HepG2 (cell line): ENCODE measurements around the gene AGRN. TPM values are rescaled to one million over a fixed set of nuclear protein-coding genes. Genes with fewer than 3 reads are reported as not detected.

Experiments used
- CBX1 ChIP-seq: IDR thresholded peaks from one replicate; pipeline ENCODE4 v1.6.1; 2016; ENCODE audit warnings: antibody characterized with exemption, low read depth
- FOXM1 ChIP-seq: sonication (generic); formaldehyde crosslinking; IDR thresholded peaks from 2 replicates; pipeline ENCODE4 v1.5.0; 2020; ENCODE audit warnings: missing genetic modification reagents
- HES4 ChIP-seq: sonication (generic); formaldehyde crosslinking; IDR thresholded peaks from 2 replicates; pipeline ENCODE4 v1.9.0; 2021; ENCODE audit warnings: mild to moderate bottlenecking, missing genetic modification reagents, borderline replicate concordance
- KDM1A ChIP-seq: IDR thresholded peaks from 2 replicates; pipeline ENCODE4 v1.6.1; 2016; ENCODE audit warnings: missing compliant biosample characterization
- TMF1 ChIP-seq: sonication (generic); formaldehyde crosslinking; IDR thresholded peaks from 2 replicates; pipeline ENCODE4 v1.8.1; 2022; ENCODE audit warnings: low read depth, missing genetic modification reagents
- ZC3H4 ChIP-seq: sonication (generic); formaldehyde crosslinking; IDR thresholded peaks from 2 replicates; pipeline ENCODE4 v1.4.0; 2020; ENCODE audit warnings: missing genetic modification reagents, borderline replicate concordance
- ZNF136 ChIP-seq: sonication (generic); formaldehyde crosslinking; IDR thresholded peaks from 2 replicates; pipeline ENCODE4 v1.8.1; 2022; ENCODE audit warnings: low read depth, mild to moderate bottlenecking, moderate library complexity, missing genetic modification reagents
- ZNF350 ChIP-seq: sonication (generic); formaldehyde crosslinking; IDR thresholded peaks from 2 replicates; pipeline ENCODE4 v1.4.0; 2020; ENCODE audit warnings: mild to moderate bottlenecking, low read depth, missing genetic modification reagents, borderline replicate concordance
- ZNF569 ChIP-seq: sonication (generic); formaldehyde crosslinking; IDR thresholded peaks from 2 replicates; pipeline ENCODE4 v1.5.0; 2020; ENCODE audit warnings: mild to moderate bottlenecking, missing genetic modification reagents, moderate library complexity, borderline replicate concordance
- ZSCAN21 ChIP-seq: sonication (generic); formaldehyde crosslinking; IDR thresholded peaks from 2 replicates; pipeline ENCODE4 v1.8.0; 2022; ENCODE audit warnings: mild to moderate bottlenecking, missing genetic modification reagents, moderate library complexity, borderline replicate concordance
- polyA plus RNA-seq, 8 experiments: library from polyadenylated mRNA; depleted of rRNA in 3 of 8; stranded (reverse) in 7 of 8; unstranded in 1 of 8; fragments of >200 nt; fragmentation: Illumina TruSeq in 4 of 8; extraction: Trizol in 4 of 8; gene quantifications; 2 replicates each; pipeline versions ENCODE4 v1.2.1 to v1.2.3, GENCODE V29; 2011 to 2016; ENCODE audit warnings: low read depth in 4 of 8, missing spikeins in 1 of 8, mixed read lengths in 1 of 8; ENCODE audit not compliant: insufficient read depth in 1 of 8
- total RNA-seq, 5 experiments: library from RNA; depleted of rRNA; stranded (reverse); fragments of >200 nt; fragmentation: Illumina TruSeq; extraction: Trizol; gene quantifications; 2 replicates each; pipeline ENCODE4 v1.2.3, GENCODE V29; 2016; ENCODE audit warnings: low read depth in 1 of 5
- TF ChIP-seq, protein P1 (sequence below): sonication (generic); formaldehyde crosslinking; IDR thresholded peaks from 2 replicates; pipeline ENCODE4 v1.5.0; 2020; ENCODE audit warnings: missing genetic modification reagents, mild to moderate bottlenecking, borderline replicate concordance
- TF ChIP-seq, protein P2 (sequence below): sonication (generic); formaldehyde crosslinking; IDR thresholded peaks from 2 replicates; pipeline ENCODE4 v1.5.0; 2020; ENCODE audit warnings: missing genetic modification reagents
- TF ChIP-seq, protein P3 (sequence below): IDR thresholded peaks from 2 replicates; pipeline ENCODE4 v1.6.1; 2016
- TF ChIP-seq, protein P4 (sequence below): sonication (generic); formaldehyde crosslinking; IDR thresholded peaks from 2 replicates; pipeline ENCODE4 v1.4.0; 2020; ENCODE audit warnings: mild to moderate bottlenecking, missing genetic modification reagents
- TF ChIP-seq, protein P5 (sequence below), 2 experiments: sonication (generic) in 1 of 2; formaldehyde crosslinking in 1 of 2; IDR thresholded peaks; 2 replicates each; pipeline versions ENCODE4 v1.6.1 to v1.9.0; 2014 to 2022; ENCODE audit warnings: antibody characterized with exemption in 1 of 2, borderline replicate concordance in 1 of 2, inconsistent platforms in 1 of 2, low read depth in 1 of 2, missing genetic modification reagents in 1 of 2
- TF ChIP-seq, protein P6 (sequence below): sonication (generic); formaldehyde crosslinking; IDR thresholded peaks from 2 replicates; pipeline ENCODE4 v1.4.0; 2020; ENCODE audit warnings: missing genetic modification reagents, borderline replicate concordance

Gene AGRN
- total and polyA plus RNA-seq, 2 of the 13 experiments (the other 11 are each of a cell fraction or from before 2014, with no cell fraction given): 29.8 to 65.2 TPM

DNA sequence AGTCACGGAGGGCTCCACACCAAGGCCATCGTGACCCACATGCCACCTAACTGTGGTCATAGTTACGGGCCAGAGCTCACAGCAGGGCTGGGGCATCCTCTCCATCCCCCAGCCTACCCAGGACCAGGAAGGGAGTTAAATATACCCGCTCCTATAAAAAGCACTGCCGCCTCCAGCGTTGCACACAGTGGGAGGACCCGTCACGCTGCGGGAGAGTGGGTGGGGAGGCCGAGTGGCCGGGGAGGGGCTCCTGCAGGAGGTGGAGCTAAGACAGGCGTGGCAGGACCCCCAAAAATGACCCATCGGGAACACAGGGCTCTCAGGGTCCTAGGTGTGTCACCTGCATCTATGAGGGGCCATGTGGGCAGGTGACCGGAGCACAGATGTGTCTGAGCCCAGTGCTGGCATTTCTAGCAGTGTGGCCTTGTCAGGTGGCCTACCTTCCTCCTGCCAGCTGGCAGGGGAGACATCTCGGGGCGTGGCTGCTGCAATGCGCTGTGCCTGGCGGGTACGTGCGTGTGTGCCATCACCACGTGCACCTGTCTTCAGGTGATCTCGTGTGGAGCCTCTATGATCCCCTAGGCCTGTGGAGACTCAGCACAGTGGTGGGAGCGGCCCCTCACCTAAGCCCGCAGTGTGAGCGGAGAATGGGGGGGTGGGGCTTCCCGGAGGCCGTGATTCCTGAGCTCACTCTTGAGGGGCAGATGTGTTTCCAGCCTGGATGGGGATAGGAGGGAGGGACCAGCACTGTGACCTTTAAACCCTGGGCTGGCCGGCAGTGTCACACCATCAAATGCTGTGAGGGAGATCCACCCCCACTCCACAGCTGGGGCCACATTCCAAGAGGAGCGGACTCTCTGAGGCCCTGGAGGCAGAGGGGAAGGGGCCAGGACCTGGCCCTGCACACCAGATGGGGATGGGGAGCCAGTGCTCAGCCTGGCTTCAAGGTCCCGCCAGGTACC lies 17.7 kb downstream of the AGRN start (continued):
- TF ChIP-seq ZSCAN21 (CRISPR knock-in tag) (no peak; the same call in 1 of the 2 replicates), CBX1 (no peak), ZNF136 (CRISPR knock-in tag) (no peak), ZNF569 (CRISPR knock-in tag) (no peak), ZNF350 (CRISPR knock-in tag) (no peak), FOXM1 (CRISPR knock-in tag) (no peak), ZC3H4 (CRISPR knock-in tag) (no peak), TMF1 (CRISPR knock-in tag) (no peak), KDM1A (CRISPR knock-in tag) (no peak), HES4 (no peak)
- TF ChIP-seq, protein P1, sequence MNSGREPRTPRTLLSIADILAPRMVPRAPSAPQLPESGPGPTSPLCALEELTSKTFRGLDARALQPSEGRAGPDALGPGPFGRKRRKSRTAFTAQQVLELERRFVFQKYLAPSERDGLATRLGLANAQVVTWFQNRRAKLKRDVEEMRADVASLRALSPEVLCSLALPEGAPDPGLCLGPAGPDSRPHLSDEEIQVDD: no peak
- TF ChIP-seq, protein P2, sequence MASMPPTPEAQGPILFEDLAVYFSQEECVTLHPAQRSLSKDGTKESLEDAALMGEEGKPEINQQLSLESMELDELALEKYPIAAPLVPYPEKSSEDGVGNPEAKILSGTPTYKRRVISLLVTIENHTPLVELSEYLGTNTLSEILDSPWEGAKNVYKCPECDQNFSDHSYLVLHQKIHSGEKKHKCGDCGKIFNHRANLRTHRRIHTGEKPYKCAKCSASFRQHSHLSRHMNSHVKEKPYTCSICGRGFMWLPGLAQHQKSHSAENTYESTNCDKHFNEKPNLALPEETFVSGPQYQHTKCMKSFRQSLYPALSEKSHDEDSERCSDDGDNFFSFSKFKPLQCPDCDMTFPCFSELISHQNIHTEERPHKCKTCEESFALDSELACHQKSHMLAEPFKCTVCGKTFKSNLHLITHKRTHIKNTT (CRISPR knock-in tag): no peak
- TF ChIP-seq, protein P3, sequence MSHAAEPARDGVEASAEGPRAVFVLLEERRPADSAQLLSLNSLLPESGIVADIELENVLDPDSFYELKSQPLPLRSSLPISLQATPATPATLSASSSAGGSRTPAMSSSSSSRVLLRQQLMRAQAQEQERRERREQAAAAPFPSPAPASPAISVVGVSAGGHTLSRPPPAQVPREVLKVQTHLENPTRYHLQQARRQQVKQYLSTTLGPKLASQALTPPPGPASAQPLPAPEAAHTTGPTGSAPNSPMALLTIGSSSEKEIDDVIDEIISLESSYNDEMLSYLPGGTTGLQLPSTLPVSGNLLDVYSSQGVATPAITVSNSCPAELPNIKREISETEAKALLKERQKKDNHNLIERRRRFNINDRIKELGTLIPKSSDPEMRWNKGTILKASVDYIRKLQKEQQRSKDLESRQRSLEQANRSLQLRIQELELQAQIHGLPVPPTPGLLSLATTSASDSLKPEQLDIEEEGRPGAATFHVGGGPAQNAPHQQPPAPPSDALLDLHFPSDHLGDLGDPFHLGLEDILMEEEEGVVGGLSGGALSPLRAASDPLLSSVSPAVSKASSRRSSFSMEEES: no peak
- TF ChIP-seq, protein P4, sequence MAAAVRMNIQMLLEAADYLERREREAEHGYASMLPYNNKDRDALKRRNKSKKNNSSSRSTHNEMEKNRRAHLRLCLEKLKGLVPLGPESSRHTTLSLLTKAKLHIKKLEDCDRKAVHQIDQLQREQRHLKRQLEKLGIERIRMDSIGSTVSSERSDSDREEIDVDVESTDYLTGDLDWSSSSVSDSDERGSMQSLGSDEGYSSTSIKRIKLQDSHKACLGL: no peak
- TF ChIP-seq, protein P5, sequence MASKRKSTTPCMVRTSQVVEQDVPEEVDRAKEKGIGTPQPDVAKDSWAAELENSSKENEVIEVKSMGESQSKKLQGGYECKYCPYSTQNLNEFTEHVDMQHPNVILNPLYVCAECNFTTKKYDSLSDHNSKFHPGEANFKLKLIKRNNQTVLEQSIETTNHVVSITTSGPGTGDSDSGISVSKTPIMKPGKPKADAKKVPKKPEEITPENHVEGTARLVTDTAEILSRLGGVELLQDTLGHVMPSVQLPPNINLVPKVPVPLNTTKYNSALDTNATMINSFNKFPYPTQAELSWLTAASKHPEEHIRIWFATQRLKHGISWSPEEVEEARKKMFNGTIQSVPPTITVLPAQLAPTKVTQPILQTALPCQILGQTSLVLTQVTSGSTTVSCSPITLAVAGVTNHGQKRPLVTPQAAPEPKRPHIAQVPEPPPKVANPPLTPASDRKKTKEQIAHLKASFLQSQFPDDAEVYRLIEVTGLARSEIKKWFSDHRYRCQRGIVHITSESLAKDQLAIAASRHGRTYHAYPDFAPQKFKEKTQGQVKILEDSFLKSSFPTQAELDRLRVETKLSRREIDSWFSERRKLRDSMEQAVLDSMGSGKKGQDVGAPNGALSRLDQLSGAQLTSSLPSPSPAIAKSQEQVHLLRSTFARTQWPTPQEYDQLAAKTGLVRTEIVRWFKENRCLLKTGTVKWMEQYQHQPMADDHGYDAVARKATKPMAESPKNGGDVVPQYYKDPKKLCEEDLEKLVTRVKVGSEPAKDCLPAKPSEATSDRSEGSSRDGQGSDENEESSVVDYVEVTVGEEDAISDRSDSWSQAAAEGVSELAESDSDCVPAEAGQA (IDR thresholded peaks at IDR 0.05; ENCODE audit: low read depth): no peak
- TF ChIP-seq, protein P5 (CRISPR knock-in tag; IDR thresholded peaks at IDR 0.05; ENCODE audit: borderline replicate concordance): no peak
- TF ChIP-seq, protein P6, sequence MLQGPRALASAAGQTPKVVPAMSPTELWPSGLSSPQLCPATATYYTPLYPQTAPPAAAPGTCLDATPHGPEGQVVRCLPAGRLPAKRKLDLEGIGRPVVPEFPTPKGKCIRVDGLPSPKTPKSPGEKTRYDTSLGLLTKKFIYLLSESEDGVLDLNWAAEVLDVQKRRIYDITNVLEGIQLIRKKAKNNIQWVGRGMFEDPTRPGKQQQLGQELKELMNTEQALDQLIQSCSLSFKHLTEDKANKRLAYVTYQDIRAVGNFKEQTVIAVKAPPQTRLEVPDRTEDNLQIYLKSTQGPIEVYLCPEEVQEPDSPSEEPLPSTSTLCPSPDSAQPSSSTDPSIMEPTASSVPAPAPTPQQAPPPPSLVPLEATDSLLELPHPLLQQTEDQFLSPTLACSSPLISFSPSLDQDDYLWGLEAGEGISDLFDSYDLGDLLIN: no peak
